ENCODE data around the gene CAMSAP1.

CAMSAP1 gene

GRCh38 chr9:135850737-135851136, 56.6 kb downstream of the CAMSAP1 start:
- no peaks in the 10 kb centered on the region for H3K27me3 Mint-ChIP-seq
- no peak overlapping the region for H3K4me3 Mint-ChIP-seq
- DNase-seq (ENCODE audit: low spot score in 2 of 2) (no peak), ATAC-seq (ENCODE audit: low read depth) (no peak)
- H3K4me1 Mint-ChIP-seq: peaks cover 3% of the 10 kb centered on the region
- H3K27ac Mint-ChIP-seq: no peak overlapping the region
- H3K36me3 Mint-ChIP-seq: peaks cover 24% of the 10 kb centered on the region
- H3K9me3 Mint-ChIP-seq: no peaks in the 10 kb centered on the region

- H3K9me3 Mint-ChIP-seq: peaks cover 3% of the 10 kb centered on the region
- no peak for DNase-seq (ENCODE audit: low spot score in 2 of 2)
- peaks cover 39% of the 10 kb centered on the region for H3K36me3 Mint-ChIP-seq
- peaks cover 3% of the 10 kb centered on the region for H3K4me1 Mint-ChIP-seq
- ATAC-seq (ENCODE audit: low read depth): no peak
- H3K27ac Mint-ChIP-seq: no peak overlapping the region
- no peak overlapping the region for H3K4me3 Mint-ChIP-seq
- H3K27me3 Mint-ChIP-seq: no peaks in the 10 kb centered on the region
These were observed 58.2 kb downstream of the CAMSAP1 start for GRCh38 chr9:135849181-135849580.

GRCh38 chr9:135848341-135849047, 58.9 kb downstream of the CAMSAP1 start:
- no peak for DNase-seq (ENCODE audit: low spot score in 2 of 2)
- Mint-ChIP-seq H3K27me3 (no peaks in the 10 kb centered on the region), H3K27ac (no peak overlapping the region), H3K36me3 (peaks cover 43% of the 10 kb centered on the region), H3K4me3 (no peak overlapping the region), H3K4me1 (peaks cover 3% of the 10 kb centered on the region), H3K9me3 (peaks cover 5% of the 10 kb centered on the region)
- ATAC-seq (ENCODE audit: low read depth): no peak

- peaks cover 47% of the 10 kb centered on the region for H3K36me3 Mint-ChIP-seq
These were observed 59.5 kb downstream of the CAMSAP1 start for GRCh38 chr9:135847833-135848232.

GRCh38 chr9:135840539-135840938, 66.8 kb downstream of the CAMSAP1 start:
- peaks cover 5% of the 10 kb centered on the region for H3K9me3 Mint-ChIP-seq
- H3K4me3 Mint-ChIP-seq: no peak overlapping the region
- no peak overlapping the region for H3K27ac Mint-ChIP-seq
- peaks cover 27% of the 10 kb centered on the region for H3K36me3 Mint-ChIP-seq
- peaks cover 2% of the 10 kb centered on the region for H3K4me1 Mint-ChIP-seq
- H3K27me3 Mint-ChIP-seq: no peaks in the 10 kb centered on the region
- DNase-seq (ENCODE audit: low spot score in 2 of 2): no peak
- no peak for ATAC-seq (ENCODE audit: low read depth)

More at GRCh38 chr9:135847833-135848232, 59.5 kb downstream of the CAMSAP1 start:
- H3K4me3 Mint-ChIP-seq: no peak overlapping the region
- DNase-seq (ENCODE audit: low spot score in 2 of 2) (no peak), ATAC-seq (ENCODE audit: low read depth) (no peak)
- peaks cover 5% of the 10 kb centered on the region for H3K9me3 Mint-ChIP-seq
- H3K27ac Mint-ChIP-seq: no peak overlapping the region
- no peaks in the 10 kb centered on the region for H3K27me3 Mint-ChIP-seq
- H3K4me1 Mint-ChIP-seq: peaks cover 3% of the 10 kb centered on the region

GRCh38 chr9:135840107-135840506, 67.2 kb downstream of the CAMSAP1 start:
- peaks cover 2% of the 10 kb centered on the region for H3K4me1 Mint-ChIP-seq
- no peak overlapping the region for H3K27ac Mint-ChIP-seq
- peaks cover 24% of the 10 kb centered on the region for H3K36me3 Mint-ChIP-seq
- ATAC-seq (ENCODE audit: low read depth) (no peak), DNase-seq (ENCODE audit: low spot score in 2 of 2) (no peak)
- H3K4me3 Mint-ChIP-seq: no peak overlapping the region
- no peaks in the 10 kb centered on the region for H3K27me3 Mint-ChIP-seq
- H3K9me3 Mint-ChIP-seq: peaks cover 5% of the 10 kb centered on the region

GRCh38 chr9:135839516-135839915, 67.8 kb downstream of the CAMSAP1 start:
- Mint-ChIP-seq H3K27ac (no peak overlapping the region), H3K36me3 (peaks cover 20% of the 10 kb centered on the region)
- ATAC-seq (ENCODE audit: low read depth): no peak

GRCh38 chr9:135835131-135835530, 72.2 kb downstream of the CAMSAP1 start:
- H3K9me3 Mint-ChIP-seq: no peaks in the 10 kb centered on the region
- no peaks in the 10 kb centered on the region for H3K4me1 Mint-ChIP-seq
- H3K27me3 Mint-ChIP-seq: no peaks in the 10 kb centered on the region
- DNase-seq (ENCODE audit: low spot score in 2 of 2) (no peak), ATAC-seq (ENCODE audit: low read depth) (no peak)
- peaks cover 20% of the 10 kb centered on the region for H3K36me3 Mint-ChIP-seq
- H3K27ac Mint-ChIP-seq: no peak overlapping the region
- no peak overlapping the region for H3K4me3 Mint-ChIP-seq

More at GRCh38 chr9:135839516-135839915, 67.8 kb downstream of the CAMSAP1 start:
- DNase-seq (ENCODE audit: low spot score in 2 of 2): no peak
- Mint-ChIP-seq H3K27me3 (no peaks in the 10 kb centered on the region), H3K4me3 (no peak overlapping the region), H3K4me1 (peaks cover 2% of the 10 kb centered on the region), H3K9me3 (peaks cover 5% of the 10 kb centered on the region)

GRCh38 chr9:135833864-135834263, 73.5 kb downstream of the CAMSAP1 start:
- no peak overlapping the region for H3K27ac Mint-ChIP-seq
- H3K4me1 Mint-ChIP-seq: peaks cover 2% of the 10 kb centered on the region
- H3K4me3 Mint-ChIP-seq: no peak overlapping the region
- no peak for ATAC-seq (ENCODE audit: low read depth)
- peaks cover 27% of the 10 kb centered on the region for H3K36me3 Mint-ChIP-seq
- H3K9me3 Mint-ChIP-seq: peaks cover 2% of the 10 kb centered on the region
- H3K27me3 Mint-ChIP-seq: no peaks in the 10 kb centered on the region
- DNase-seq (ENCODE audit: low spot score in 2 of 2): no peak

- Mint-ChIP-seq H3K9me3 (peaks cover 3% of the 10 kb centered on the region), H3K27me3 (no peaks in the 10 kb centered on the region), H3K4me3 (no peak overlapping the region), H3K27ac (no peak overlapping the region), H3K4me1 (peaks cover 4% of the 10 kb centered on the region), H3K36me3 (peaks cover 44% of the 10 kb centered on the region)
- DNase-seq (ENCODE audit: low spot score in 2 of 2) (no peak), ATAC-seq (ENCODE audit: low read depth) (no peak)
These were observed 76.8 kb downstream of the CAMSAP1 start for GRCh38 chr9:135830496-135830895.

GRCh38 chr9:135828656-135829055, 78.7 kb downstream of the CAMSAP1 start:
- DNase-seq (ENCODE audit: low spot score in 2 of 2) (no peak), ATAC-seq (ENCODE audit: low read depth) (no peak)
- Mint-ChIP-seq H3K27me3 (no peaks in the 10 kb centered on the region), H3K4me1 (peaks cover 4% of the 10 kb centered on the region), H3K27ac (no peak overlapping the region), H3K4me3 (no peak overlapping the region), H3K36me3 (peaks cover 41% of the 10 kb centered on the region), H3K9me3 (peaks cover 3% of the 10 kb centered on the region)

GRCh38 chr9:135827866-135828580, 79.3 kb downstream of the CAMSAP1 start:
- DNase-seq (ENCODE audit: low spot score in 2 of 2): no peak
- H3K27ac Mint-ChIP-seq: no peak overlapping the region
- H3K27me3 Mint-ChIP-seq: no peaks in the 10 kb centered on the region
- no peak for ATAC-seq (ENCODE audit: low read depth)
- no peak overlapping the region for H3K4me3 Mint-ChIP-seq
- peaks cover 44% of the 10 kb centered on the region for H3K36me3 Mint-ChIP-seq
- H3K4me1 Mint-ChIP-seq: peaks cover 4% of the 10 kb centered on the region
- peaks cover 3% of the 10 kb centered on the region for H3K9me3 Mint-ChIP-seq

GRCh38 chr9:135827301-135827700, 80.0 kb downstream of the CAMSAP1 start:
- Mint-ChIP-seq H3K27ac (no peak overlapping the region), H3K9me3 (peaks cover 3% of the 10 kb centered on the region), H3K36me3 (peaks cover 51% of the 10 kb centered on the region), H3K27me3 (no peaks in the 10 kb centered on the region), H3K4me3 (no peak overlapping the region), H3K4me1 (peaks cover 4% of the 10 kb centered on the region)
- no peak for DNase-seq (ENCODE audit: low spot score in 2 of 2)
- ATAC-seq (ENCODE audit: low read depth): no peak

GRCh38 chr9:135826188-135826545, 81.2 kb downstream of the CAMSAP1 start:
- Mint-ChIP-seq H3K4me3 (no peak overlapping the region), H3K27me3 (no peaks in the 10 kb centered on the region), H3K27ac (no peak overlapping the region), H3K4me1 (peaks cover 6% of the 10 kb centered on the region), H3K9me3 (peaks cover 3% of the 10 kb centered on the region), H3K36me3 (peaks cover 55% of the 10 kb centered on the region)
- DNase-seq (ENCODE audit: low spot score in 2 of 2) (no peak), ATAC-seq (ENCODE audit: low read depth) (no peak)
